ENCODE data around the gene OR6X1. TPM values are rescaled to one million over a fixed set of nuclear protein-coding genes. Genes with fewer than 3 reads are reported as not detected.

The OR6X1 gene
- total and polyA plus RNA-seq, 2 experiments from 2014 or later: not detected

GRCh38 chr11:123771664-123772063 is 17.3 kb upstream of the OR6X1 start:
- Histone ChIP-seq H3K4me1 (ENCODE audit: insufficient read depth) (peaks cover 40% of the 10 kb centered on the region), H3K9me2 (ENCODE audit: insufficient read depth) (peaks cover 8% of the 10 kb centered on the region; the same call in 1 of the 2 replicates), H3K4me2 (no peak overlapping the region), H3K4me3 (no peak overlapping the region), H2AFZ (no peak overlapping the region), H3F3A (replicated peaks; ENCODE audit: low read depth) (peaks cover 7% of the 10 kb centered on the region; the same call in 1 of the 2 replicates), H3K27ac (ENCODE audit: low read depth) (no peak overlapping the region), H3K79me2 (replicated peaks; ENCODE audit: insufficient read depth) (no peaks in the 10 kb centered on the region), H3K27me3 (ENCODE audit: insufficient read depth) (no peaks in the 10 kb centered on the region), H3K36me3 (ENCODE audit: insufficient read depth) (no peaks in the 10 kb centered on the region), H4K20me1 (replicated peaks; ENCODE audit: insufficient read depth) (no peaks in the 10 kb centered on the region)
- Mint-ChIP-seq H3K36me3 (ENCODE audit: low read depth) (peaks cover 31% of the 10 kb centered on the region), H3K4me1 (peaks cover 31% of the 10 kb centered on the region), H3K27me3 (ENCODE audit: insufficient read depth, low read depth, poor library complexity) (no peaks in the 10 kb centered on the region), H3K9me3 (peaks cover 20% of the 10 kb centered on the region), H3K4me3 (no peak overlapping the region), H3K27ac (no peak overlapping the region)
- TF ChIP-seq JUNB (IDR thresholded peaks at IDR 0.05; ENCODE audit: unreplicated experiment) (no peak), NANOG (IDR thresholded peaks at IDR 0.05; ENCODE audit: borderline replicate concordance) (no peak), POLR2AphosphoS5 (IDR thresholded peaks at IDR 0.05; ENCODE audit: low read depth) (no peak), CREB1 (CRISPR knock-in tag; IDR thresholded peaks at IDR 0.05; ENCODE audit: low read depth) (no peak), ETS1 (IDR thresholded peaks at IDR 0.05) (no peak), EZH2 (IDR thresholded peaks at IDR 0.05; ENCODE audit: low read depth, unreplicated experiment) (no peak), ZNF331 (CRISPR knock-in tag; IDR thresholded peaks at IDR 0.05; ENCODE audit: low read depth) (no peak), REST (IDR thresholded peaks at IDR 0.05; ENCODE audit: unreplicated experiment) (no peak), ZNF114 (CRISPR knock-in tag; IDR thresholded peaks at IDR 0.05) (no peak), EZH2phosphoT487 (IDR thresholded peaks at IDR 0.05; ENCODE audit: unreplicated experiment) (no peak), ZNF462 (CRISPR knock-in tag; IDR thresholded peaks at IDR 0.05) (no peak), STAT1 (IDR thresholded peaks at IDR 0.05; ENCODE audit: unreplicated experiment) (no peak), CTCF (conservative IDR thresholded peaks at IDR 0.05; ENCODE audit: low read depth in 2 of 2) (no peak)
- DNase-seq (ENCODE audit: low spot score): no peak
- ATAC-seq: no peak

Measured in GM23338 (cell line).